OCI-LY3 (cell line): ENCODE data around the gene GALNS.

Experiments
- CTCF ChIP-seq: fragments of 200-600, 300-600 bp; sonication (generic); IDR thresholded peaks from 2 replicates; pipeline ENCODE4 v1.5.1; 2014; ENCODE audit warnings: antibody characterized with exemption, low read length, low read depth
- EZH2phosphoT487 ChIP-seq: fragments of 200-600 bp; shearing (Covaris generic); IDR thresholded peaks from 2 replicates; pipeline ENCODE4 v1.6.1; 2018; ENCODE audit warnings: antibody characterized with exemption, mixed run types, low read depth

GRCh38 chr16:88894681-88895300 is 38.0 kb upstream of the GALNS start:
- TF ChIP-seq CTCF = no peak
- TF ChIP-seq EZH2phosphoT487 = no peak
